Measurements from ENCODE around the gene ZNF333. TPM values are rescaled to one million over a fixed set of nuclear protein-coding genes. Genes with fewer than 3 reads are reported as not detected.

The ZNF333 gene
- polyA plus RNA-seq (ENCODE audit: insufficient read length): 22.5 TPM

GRCh38 chr19:14689598-14690503, at the start of gene ZNF333:
Gene ZNF333, plus strand, starts transcription at chr19:14690048. Its CDS starts 3,444 bp downstream, at chr19:14693492.
- peak; percentile 85 for DNase-seq

GRCh38 chr19:14648506-14648905, 41.3 kb upstream of the ZNF333 start:
- DNase-seq: no peak

GRCh38 chr19:14649020-14649419, 40.8 kb upstream of the ZNF333 start:
- DNase-seq: no peak

GRCh38 chr19:14650161-14650560, 39.7 kb upstream of the ZNF333 start:
- no peak for DNase-seq

- no peak for DNase-seq
These were observed 34.9 kb upstream of the ZNF333 start for GRCh38 chr19:14654786-14655560.

- no peak for DNase-seq
These were observed 34.1 kb upstream of the ZNF333 start for GRCh38 chr19:14655726-14656125.

- no peak for DNase-seq
These were observed 29.9 kb upstream of the ZNF333 start for GRCh38 chr19:14659874-14660489.

- peak; percentile 1 for DNase-seq
These were observed 28.4 kb upstream of the ZNF333 start for GRCh38 chr19:14661372-14661924.

GRCh38 chr19:14669940-14670339, 19.9 kb upstream of the ZNF333 start:
- DNase-seq: no peak

- DNase-seq: no peak
These were observed 19.4 kb upstream of the ZNF333 start for GRCh38 chr19:14670408-14670807.

- DNase-seq: no peak
These were observed 17.5 kb upstream of the ZNF333 start for GRCh38 chr19:14672188-14672872.

- DNase-seq: no peak
These were observed 16.8 kb upstream of the ZNF333 start for GRCh38 chr19:14673088-14673487.

GRCh38 chr19:14674764-14675163, 15.1 kb upstream of the ZNF333 start, which contains the start of gene ADGRE3:
Gene ADGRE3, minus strand, starts transcription at chr19:14674844. Its CDS starts 74 bp downstream, at chr19:14674770.
- no peak for DNase-seq

GRCh38 chr19:14676762-14677161, 13.1 kb upstream of the ZNF333 start:
- no peak for DNase-seq

GRCh38 chr19:14677464-14677863, 12.4 kb upstream of the ZNF333 start:
- no peak for DNase-seq

GRCh38 chr19:14678199-14678598, 11.6 kb upstream of the ZNF333 start:
- no peak for DNase-seq

GRCh38 chr19:14682084-14682483, 7.8 kb upstream of the ZNF333 start:
- no peak for DNase-seq

GRCh38 chr19:14683439-14683838, 6.4 kb upstream of the ZNF333 start:
- no peak for DNase-seq

GRCh38 chr19:14686411-14686810, 3.4 kb upstream of the ZNF333 start:
- DNase-seq: no peak

GRCh38 chr19:14694641-14695266, 4.9 kb downstream of the ZNF333 start:
- no peak for DNase-seq

- DNase-seq: no peak
These were observed 5.6 kb downstream of the ZNF333 start for GRCh38 chr19:14695471-14695870.

GRCh38 chr19:14699641-14700040, 9.8 kb downstream of the ZNF333 start:
- DNase-seq: no peak
